Thyroid gland (tissue), 4 donors: ENCODE data around the gene ABTB2. TPM values are rescaled to one million over a fixed set of nuclear protein-coding genes. Genes with fewer than 3 reads are reported as not detected.

ENCODE experiments used
- DNase-seq, 2 donors: peaks; one replicate each; pipeline ENCODE4 v3.0.0-alpha.2; 2019
- H3K27ac ChIP-seq, 3 donors: fragments of 200-600 bp; sonication (generic); 1 replicate in 2 of 3; 2 replicates in 1 of 3; pipeline ENCODE4 v1.5.1; 2016 to 2019; ENCODE audit warnings: mild to moderate bottlenecking in 1 of 3, moderate library complexity in 1 of 3
- H3K27me3 ChIP-seq: fragments of 200-600 bp; sonication (generic); one replicate; pipeline ENCODE4 v1.5.1; 2019
- H3K36me3 ChIP-seq, 2 donors: fragments of 200-600 bp; sonication (generic); one replicate each; pipeline ENCODE4 v1.5.1; 2016 to 2019
- H3K4me1 ChIP-seq, 2 donors: fragments of 200-600 bp; sonication (generic); one replicate each; pipeline ENCODE4 v1.5.1; 2017 to 2019
- H3K4me3 ChIP-seq, 3 donors: fragments of 200-600 bp; sonication (generic); replicated peaks in 1 of 3; 1 replicate in 2 of 3; 2 replicates in 1 of 3; pipeline ENCODE4 v1.5.1; 2016; ENCODE audit warnings: mild to moderate bottlenecking in 1 of 3
- H3K9me3 ChIP-seq: fragments of 200-600 bp; sonication (generic); one replicate; pipeline ENCODE4 v1.5.1; 2017
- CTCF ChIP-seq, 6 experiments: fragments of 200-600 bp in 3 of 6; fragments of 450-650 bp in 3 of 6; sonication (generic) in 3 of 6; IDR thresholded peaks; one replicate each; pipeline ENCODE4 v1.5.1; 2016 to 2019; ENCODE audit warnings: antibody characterized with exemption in 6 of 6, mild to moderate bottlenecking in 2 of 6, inconsistent platforms in 1 of 6, moderate library complexity in 1 of 6
- POLR2A ChIP-seq, 2 donors: fragments of 450-650 bp; IDR thresholded peaks; one replicate each; pipeline ENCODE4 v1.6.1; 2017; ENCODE audit warnings: antibody characterized with exemption in 2 of 2, mild to moderate bottlenecking in 2 of 2, moderate library complexity in 1 of 2
- WGBS, 2 donors: methylation state at CpG; one replicate each; pipeline ENCODE4 v1.1.5; 2017; 5-methylcytosine and 5-hydroxymethylcytosine counted together
- intact Hi-C: fragments of 100-400 bp; cut with DNase I; formaldehyde crosslinking; loops from one replicate; pipeline ENCODE4 v1.15.1; 2023
- total RNA-seq, 4 donors: library from RNA; depleted of rRNA; stranded (reverse); fragments of >200 nt; gene quantifications; one replicate each; pipeline ENCODE4 v1.2.3, GENCODE V29; 2016

ABTB2 gene
- total RNA-seq, 4 donors from 2014 or later: 1.2 to 5.0 (median 3.3) TPM

GRCh38 chr11:34232807-34233206, 125.0 kb downstream of the ABTB2 start:
- Histone ChIP-seq H3K4me1 (peaks cover 0 to 3% of the 10 kb centered on the region in 2 donors), H3K27ac (no peak overlapping the region), H3K27me3 (no peaks in the 10 kb centered on the region), H3K4me3 (no peak overlapping the region), H3K36me3 (no peaks in the 10 kb centered on the region), H3K9me3 (no peaks in the 10 kb centered on the region)
- no peak for DNase-seq
- WGBS, 2 donors: 82 to 90% methylated on average over 4 of the region's 4 CpGs
- TF ChIP-seq CTCF (IDR thresholded peaks at IDR 0.05) (no peak), POLR2A (IDR thresholded peaks at IDR 0.05) (no peak)
- intact Hi-C loops: no loop called here

- no peaks in the 10 kb centered on the region for H3K9me3 ChIP-seq
- WGBS, 2 donors: 82 to 94% methylated on average over 1 of the region's 1 CpG
- intact Hi-C loops: no loop called here
- no peak for TF ChIP-seq CTCF (IDR thresholded peaks at IDR 0.05)
- no peak for TF ChIP-seq POLR2A (IDR thresholded peaks at IDR 0.05)
- no peak overlapping the region for H3K27ac ChIP-seq
- H3K27me3 ChIP-seq: no peaks in the 10 kb centered on the region
- no peak for DNase-seq
- H3K4me1 ChIP-seq: no peaks in the 10 kb centered on the region
- H3K36me3 ChIP-seq: no peaks in the 10 kb centered on the region
- H3K4me3 ChIP-seq: no peak overlapping the region
These were observed 131.6 kb downstream of the ABTB2 start for GRCh38 chr11:34226210-34226609.

- no peaks in the 10 kb centered on the region for H3K9me3 ChIP-seq
- H3K27me3 ChIP-seq: no peaks in the 10 kb centered on the region
- intact Hi-C loops: no loop called here
- DNase-seq: no peak
- no peak overlapping the region for H3K27ac ChIP-seq
- H3K4me3 ChIP-seq: no peak overlapping the region
- H3K4me1 ChIP-seq: peaks cover 0 to 2% of the 10 kb centered on the region in 2 donors
- H3K36me3 ChIP-seq: no peaks in the 10 kb centered on the region
- TF ChIP-seq CTCF (IDR thresholded peaks at IDR 0.05) (no peak), POLR2A (IDR thresholded peaks at IDR 0.05) (no peak)
- WGBS, 2 donors: 90 to 93% methylated on average over 10 of the region's 10 CpGs
These were observed 132.7 kb downstream of the ABTB2 start for GRCh38 chr11:34225091-34225490.

GRCh38 chr11:34224434-34224966, 133.3 kb downstream of the ABTB2 start:
- intact Hi-C loops: no loop called here
- no peaks in the 10 kb centered on the region for H3K9me3 ChIP-seq
- 93 to 96% methylated on average over 5 of the region's 5 CpGs for WGBS, 2 donors
- H3K36me3 ChIP-seq: no peaks in the 10 kb centered on the region
- DNase-seq: no peak
- H3K27me3 ChIP-seq: no peaks in the 10 kb centered on the region
- H3K4me3 ChIP-seq: no peak overlapping the region
- no peak for TF ChIP-seq POLR2A (IDR thresholded peaks at IDR 0.05)
- TF ChIP-seq CTCF (IDR thresholded peaks at IDR 0.05): no peak
- peaks cover 0 to 3% of the 10 kb centered on the region in 2 donors for H3K4me1 ChIP-seq
- no peak overlapping the region for H3K27ac ChIP-seq

- no peak for TF ChIP-seq CTCF (IDR thresholded peaks at IDR 0.05)
- no peak for TF ChIP-seq POLR2A (IDR thresholded peaks at IDR 0.05)
- DNase-seq: no peak
- Histone ChIP-seq H3K27ac (no peak overlapping the region), H3K9me3 (no peaks in the 10 kb centered on the region), H3K36me3 (no peaks in the 10 kb centered on the region), H3K27me3 (no peaks in the 10 kb centered on the region), H3K4me3 (no peak overlapping the region), H3K4me1 (peaks cover 0 to 3% of the 10 kb centered on the region in 2 donors)
- WGBS, 2 donors: 89 to 90% methylated on average over 2 of the region's 2 CpGs
- intact Hi-C loops: no loop called here
These were observed 133.9 kb downstream of the ABTB2 start for GRCh38 chr11:34223907-34224306.
